ENCODE results near the gene PRLR.

Gene PRLR

DNA sequence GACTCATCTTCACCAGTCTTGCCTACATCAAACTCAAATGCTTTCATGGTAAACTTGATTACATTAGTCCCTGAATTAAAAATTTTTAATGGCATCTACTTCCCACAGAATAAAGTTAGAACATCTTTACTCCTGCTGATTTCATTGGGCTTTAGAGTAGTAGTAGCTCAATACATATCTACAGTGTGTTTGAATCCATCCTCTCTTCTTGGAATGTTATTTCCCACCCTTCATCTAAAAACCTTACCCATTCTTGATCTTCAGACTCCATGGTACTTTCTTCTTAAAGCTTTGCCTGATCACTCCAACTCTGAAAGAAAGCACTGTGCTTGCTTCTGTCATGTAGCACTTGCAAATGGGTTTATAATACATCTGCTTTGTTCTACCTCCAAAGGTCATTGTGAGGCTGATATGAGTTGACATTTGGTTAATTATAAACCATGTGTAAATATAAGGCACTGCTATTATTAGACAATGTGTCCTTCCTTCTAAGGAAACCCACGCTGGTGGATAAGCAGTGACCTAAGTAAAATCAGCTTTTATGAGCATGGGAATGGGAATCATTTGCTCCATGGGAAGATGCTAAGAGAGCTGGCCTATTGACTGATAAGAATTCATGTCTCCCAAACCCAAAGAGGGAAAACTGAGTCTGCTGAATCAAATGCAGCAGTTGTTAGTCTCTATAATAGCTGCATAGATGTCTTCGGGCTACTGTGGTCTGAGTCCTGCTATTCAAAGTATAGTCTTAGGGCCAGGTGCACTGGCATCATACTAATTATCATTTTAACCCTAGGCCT lies 7.5 kb upstream of the PRLR start:
- ChIA-PET POLR2A (no interaction called here), CTCF (no interaction called here)
- no peak for DNase-seq (ENCODE audit: extremely low spot score)
- no peak for TF ChIP-seq L3MBTL2 (conservative IDR thresholded peaks at IDR 0.05)
- TF ChIP-seq ELF4 (IDR thresholded peaks at IDR 0.05), result no peak
- TF ChIP-seq FOXM1 (IDR thresholded peaks at IDR 0.05; ENCODE audit: borderline replicate concordance), result no peak
- TF ChIP-seq SP1 (IDR thresholded peaks at IDR 0.05), result no peak
- no peak for TF ChIP-seq BHLHE40 (IDR thresholded peaks at IDR 0.05; ENCODE audit: borderline replicate concordance)
- no peak for TF ChIP-seq LEF1 (IDR thresholded peaks at IDR 0.05; ENCODE audit: borderline replicate concordance)

DNA sequence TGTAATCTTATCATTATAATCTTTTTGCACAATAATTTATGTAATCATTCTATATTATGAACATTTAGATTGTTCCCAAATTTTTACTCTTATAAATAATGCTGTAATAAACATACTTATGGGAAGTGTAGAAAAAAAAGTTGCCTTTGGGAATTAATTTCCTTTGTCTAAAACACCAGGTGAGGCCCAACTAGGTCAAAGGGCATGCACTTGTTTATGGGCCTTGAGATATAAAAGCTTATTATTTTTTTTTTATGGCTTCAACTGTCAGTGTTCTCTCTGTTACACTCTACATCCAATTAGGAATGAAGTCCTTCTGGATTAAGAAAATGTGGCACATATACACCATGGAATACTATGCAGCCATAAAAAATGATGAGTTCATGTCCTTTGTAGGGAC lies 6.5 kb upstream of the PRLR start:
- no peak for DNase-seq (ENCODE audit: extremely low spot score)
- ChIA-PET CTCF (no interaction called here), POLR2A (no interaction called here)
- TF ChIP-seq HDGF (IDR thresholded peaks at IDR 0.05; ENCODE audit: borderline replicate concordance), result no peak
- TF ChIP-seq, protein P1, sequence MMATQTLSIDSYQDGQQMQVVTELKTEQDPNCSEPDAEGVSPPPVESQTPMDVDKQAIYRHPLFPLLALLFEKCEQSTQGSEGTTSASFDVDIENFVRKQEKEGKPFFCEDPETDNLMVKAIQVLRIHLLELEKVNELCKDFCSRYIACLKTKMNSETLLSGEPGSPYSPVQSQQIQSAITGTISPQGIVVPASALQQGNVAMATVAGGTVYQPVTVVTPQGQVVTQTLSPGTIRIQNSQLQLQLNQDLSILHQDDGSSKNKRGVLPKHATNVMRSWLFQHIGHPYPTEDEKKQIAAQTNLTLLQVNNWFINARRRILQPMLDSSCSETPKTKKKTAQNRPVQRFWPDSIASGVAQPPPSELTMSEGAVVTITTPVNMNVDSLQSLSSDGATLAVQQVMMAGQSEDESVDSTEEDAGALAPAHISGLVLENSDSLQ (IDR thresholded peaks at IDR 0.05), result no peak
- TF ChIP-seq BHLHE40 (IDR thresholded peaks at IDR 0.05; ENCODE audit: borderline replicate concordance), result no peak
- no peak for TF ChIP-seq FOXM1 (IDR thresholded peaks at IDR 0.05; ENCODE audit: borderline replicate concordance)
- no peak for TF ChIP-seq SP1 (IDR thresholded peaks at IDR 0.05)
- no peak for TF ChIP-seq FOXA1 (IDR thresholded peaks at IDR 0.05)
- TF ChIP-seq ARNT (IDR thresholded peaks at IDR 0.05), result no peak
- no peak for TF ChIP-seq L3MBTL2 (conservative IDR thresholded peaks at IDR 0.05)
- TF ChIP-seq NFRKB (IDR thresholded peaks at IDR 0.05), result no peak

DNA sequence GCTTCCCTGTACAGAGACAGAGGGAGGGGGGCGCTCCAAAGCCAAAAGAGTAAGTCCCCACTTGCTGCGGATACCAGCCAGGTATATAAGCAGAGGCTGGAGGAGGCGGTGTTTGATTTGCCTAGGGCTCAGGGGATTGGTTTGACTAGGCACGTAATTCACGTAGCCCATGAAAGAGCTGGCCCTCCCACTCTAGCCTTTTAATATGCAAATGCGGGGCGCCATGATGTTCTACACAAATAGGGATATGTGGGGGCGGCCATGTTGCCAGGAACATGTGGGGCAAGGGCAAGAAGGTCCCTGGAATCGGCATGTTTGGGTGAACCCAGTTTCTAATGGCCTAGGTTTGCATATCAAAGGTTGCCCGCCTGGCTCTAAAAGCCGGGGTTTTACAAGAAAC lies 3.3 kb upstream of the PRLR start:
- DNase-seq (ENCODE audit: extremely low spot score), result no peak
- TF ChIP-seq NFRKB (IDR thresholded peaks at IDR 0.05), result no peak
- TF ChIP-seq LEF1 (IDR thresholded peaks at IDR 0.05; ENCODE audit: borderline replicate concordance), result no peak
- TF ChIP-seq CTBP1 (IDR thresholded peaks at IDR 0.05; ENCODE audit: borderline replicate concordance), result no peak
- TF ChIP-seq, protein P1 (IDR thresholded peaks at IDR 0.05), result no peak
- no peak for TF ChIP-seq L3MBTL2 (conservative IDR thresholded peaks at IDR 0.05)
- TF ChIP-seq SP1 (IDR thresholded peaks at IDR 0.05), result no peak
- no peak for TF ChIP-seq FOXM1 (IDR thresholded peaks at IDR 0.05; ENCODE audit: borderline replicate concordance)
- no peak for TF ChIP-seq ARNT (IDR thresholded peaks at IDR 0.05)
- no peak for TF ChIP-seq HDGF (IDR thresholded peaks at IDR 0.05; ENCODE audit: borderline replicate concordance)
- no peak for TF ChIP-seq FOXA1 (IDR thresholded peaks at IDR 0.05)
- TF ChIP-seq ZNF384 (IDR thresholded peaks at IDR 0.05), result no peak
- no peak for TF ChIP-seq ELF4 (IDR thresholded peaks at IDR 0.05)
- no peak for TF ChIP-seq SUZ12 (IDR thresholded peaks at IDR 0.05)
- no peak for TF ChIP-seq FOXK2 (IDR thresholded peaks at IDR 0.05)
- no peak for TF ChIP-seq TARDBP (IDR thresholded peaks at IDR 0.05)
- TF ChIP-seq BHLHE40 (IDR thresholded peaks at IDR 0.05; ENCODE audit: borderline replicate concordance), result no peak
- POLR2A ChIA-PET, result no interaction called here
- CTCF ChIA-PET, result no interaction called here

DNA sequence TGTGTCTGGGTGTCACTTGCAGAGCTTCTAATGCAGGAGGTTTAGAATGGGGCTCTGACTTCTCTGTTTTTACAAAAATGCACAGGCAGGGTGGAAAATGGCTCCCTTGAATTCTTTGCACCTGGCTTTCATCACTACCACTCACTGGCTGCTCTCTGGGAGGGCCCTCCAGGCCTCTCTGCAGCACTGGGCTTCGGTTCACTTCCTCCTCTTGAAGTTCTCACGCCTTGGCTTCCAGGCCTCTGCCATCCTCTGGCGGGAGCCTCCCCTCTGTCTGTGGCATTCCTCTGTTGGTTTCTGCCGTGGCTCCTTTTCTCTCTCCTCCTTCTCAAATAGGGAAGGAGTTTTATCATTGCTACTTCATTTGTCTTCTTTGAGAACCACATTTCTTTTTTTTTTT lies 2.8 kb upstream of the PRLR start:
- no peak for DNase-seq (ENCODE audit: extremely low spot score)
- ChIA-PET CTCF (no interaction called here), POLR2A (no interaction called here)
- TF ChIP-seq NFRKB (IDR thresholded peaks at IDR 0.05), result no peak
- no peak for TF ChIP-seq SUZ12 (IDR thresholded peaks at IDR 0.05)
- TF ChIP-seq, protein P1 (IDR thresholded peaks at IDR 0.05), result no peak
- TF ChIP-seq CTBP1 (IDR thresholded peaks at IDR 0.05; ENCODE audit: borderline replicate concordance), result no peak
- no peak for TF ChIP-seq ZNF384 (IDR thresholded peaks at IDR 0.05)
- TF ChIP-seq FOXM1 (IDR thresholded peaks at IDR 0.05; ENCODE audit: borderline replicate concordance), result no peak
- TF ChIP-seq LEF1 (IDR thresholded peaks at IDR 0.05; ENCODE audit: borderline replicate concordance), result no peak
- TF ChIP-seq TARDBP (IDR thresholded peaks at IDR 0.05), result no peak
- no peak for TF ChIP-seq ELF4 (IDR thresholded peaks at IDR 0.05)
- TF ChIP-seq L3MBTL2 (conservative IDR thresholded peaks at IDR 0.05), result no peak
- TF ChIP-seq FOXK2 (IDR thresholded peaks at IDR 0.05), result no peak
- TF ChIP-seq ARNT (IDR thresholded peaks at IDR 0.05), result no peak
- TF ChIP-seq BHLHE40 (IDR thresholded peaks at IDR 0.05; ENCODE audit: borderline replicate concordance), result no peak
- no peak for TF ChIP-seq FOXA1 (IDR thresholded peaks at IDR 0.05)
- TF ChIP-seq HDGF (IDR thresholded peaks at IDR 0.05; ENCODE audit: borderline replicate concordance), result no peak
- no peak for TF ChIP-seq SP1 (IDR thresholded peaks at IDR 0.05)

DNA sequence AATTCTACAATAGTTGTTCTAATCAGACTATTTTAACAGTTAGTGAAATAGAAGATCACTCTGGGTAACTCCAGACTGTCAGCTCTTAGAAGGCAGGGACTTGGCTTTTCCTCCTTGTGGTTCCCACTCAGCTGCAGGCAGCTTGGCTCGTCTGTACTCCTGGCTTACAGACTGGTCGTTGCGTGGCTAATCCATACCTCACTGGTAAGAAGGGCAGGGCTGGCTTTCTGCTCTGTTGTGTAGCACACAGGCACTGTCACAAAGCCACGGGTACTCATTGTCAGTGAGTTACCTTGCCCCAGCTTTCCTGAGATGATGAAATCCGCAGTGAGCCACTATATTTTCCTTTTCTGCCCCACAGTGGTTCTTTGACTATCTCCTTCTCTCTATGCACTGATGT lies 1.8 kb upstream of the PRLR start:
- POLR2A ChIA-PET, result no interaction called here
- CTCF ChIA-PET, result no interaction called here
- TF ChIP-seq NFRKB (IDR thresholded peaks at IDR 0.05), result no peak
- TF ChIP-seq ARNT (IDR thresholded peaks at IDR 0.05), result no peak
- TF ChIP-seq CTBP1 (IDR thresholded peaks at IDR 0.05; ENCODE audit: borderline replicate concordance), result no peak
- no peak for TF ChIP-seq SUZ12 (IDR thresholded peaks at IDR 0.05)
- TF ChIP-seq ZNF384 (IDR thresholded peaks at IDR 0.05), result no peak
- no peak for TF ChIP-seq FOXM1 (IDR thresholded peaks at IDR 0.05; ENCODE audit: borderline replicate concordance)
- no peak for TF ChIP-seq ELF4 (IDR thresholded peaks at IDR 0.05)
- TF ChIP-seq SP1 (IDR thresholded peaks at IDR 0.05), result no peak
- no peak for TF ChIP-seq FOXK2 (IDR thresholded peaks at IDR 0.05)
- TF ChIP-seq FOXA1 (IDR thresholded peaks at IDR 0.05), result no peak
- no peak for TF ChIP-seq L3MBTL2 (conservative IDR thresholded peaks at IDR 0.05)
- no peak for TF ChIP-seq HDGF (IDR thresholded peaks at IDR 0.05; ENCODE audit: borderline replicate concordance)
- TF ChIP-seq BHLHE40 (IDR thresholded peaks at IDR 0.05; ENCODE audit: borderline replicate concordance), result no peak
- no peak for TF ChIP-seq TARDBP (IDR thresholded peaks at IDR 0.05)
- no peak for TF ChIP-seq LEF1 (IDR thresholded peaks at IDR 0.05; ENCODE audit: borderline replicate concordance)
- TF ChIP-seq, protein P1 (IDR thresholded peaks at IDR 0.05), result no peak
- no peak for DNase-seq (ENCODE audit: extremely low spot score)
